PC-3 (cell line): ENCODE measurements around the gene ARHGAP6. TPM values are rescaled to one million over a fixed set of nuclear protein-coding genes. Genes with fewer than 3 reads are reported as not detected.

ENCODE experiments used
- ATAC-seq: fragments of 200-7000 bp; cut with Tn5 transposase; 2 replicates; pipeline ENCODE4 v1.9.1; 2020; ENCODE audit warnings: mild to moderate bottlenecking, moderate library complexity
- BruUV-seq: library from RNA; stranded (reverse); fragments of 400-500 nt; replicated peaks from 2 replicates; lab custom pipeline; 2021; lab: Mats Ljungman, UMichigan
- CTCF ChIA-PET: fragments of 300-600 bp; sonication (Branson Sonifier 250); formaldehyde crosslinking; loops from one replicate; lab custom pipeline; 2022; ENCODE audit warnings: antibody characterized with exemption; lab: Charles Lee
- POLR2A ChIA-PET: fragments of 300-600 bp; sonication (Branson Sonifier 250); formaldehyde crosslinking; loops from one replicate; lab custom pipeline; 2022; ENCODE audit warnings: antibody characterized with exemption; ENCODE audit not compliant: unreplicated experiment; lab: Charles Lee
- DNase-seq: peaks from one replicate; pipeline ENCODE4 v3.0.0-alpha.2; 2015
- H2AFZ ChIP-seq: fragments of 300-600 bp; sonication (generic); 2 replicates; pipeline ENCODE4 v1.6.0; 2016; ENCODE audit warnings: antibody characterized with exemption, low read length
- H3F3A ChIP-seq: fragments of 300-600 bp; sonication (generic); one replicate; pipeline ENCODE4 v1.6.0; 2017; ENCODE audit warnings: antibody characterized with exemption, low read length, control low read depth, mild to moderate bottlenecking; ENCODE audit not compliant: unreplicated experiment
- H3K27ac ChIP-seq: fragments of 300-600 bp; sonication (generic); 2 replicates; pipeline ENCODE4 v1.5.1; 2016; ENCODE audit warnings: mild to moderate bottlenecking, low read length
- H3K27me3 ChIP-seq: fragments of 300-600 bp; sonication (generic); 2 replicates; pipeline ENCODE4 v1.6.1; 2016; ENCODE audit warnings: low read length, mixed read lengths
- H3K36me3 ChIP-seq: fragments of 300-600 bp; sonication (generic); 2 replicates; pipeline ENCODE4 v1.6.1; 2016; ENCODE audit warnings: low read depth, mixed run types, low read length, mixed read lengths
- H3K4me1 ChIP-seq: fragments of 300-600 bp; sonication (generic); 2 replicates; pipeline ENCODE4 v1.5.1; 2016; ENCODE audit warnings: low read length; ENCODE audit not compliant: insufficient read depth
- H3K4me2 ChIP-seq: fragments of 300-600 bp; sonication (generic); 2 replicates; pipeline ENCODE4 v1.6.0; 2016; ENCODE audit warnings: low read length
- H3K4me3 ChIP-seq: fragments of 300-600 bp; sonication (generic); 2 replicates; pipeline ENCODE4 v1.5.1; 2016; ENCODE audit warnings: mild to moderate bottlenecking, low read length, mixed read lengths
- H3K79me2 ChIP-seq: fragments of 300-600 bp; sonication (generic); 2 replicates; pipeline ENCODE4 v1.6.1; 2017; ENCODE audit warnings: low read length, mixed read lengths
- H3K9ac ChIP-seq: fragments of 300-600 bp; sonication (generic); 2 replicates; pipeline ENCODE4 v1.6.0; 2016; ENCODE audit warnings: mild to moderate bottlenecking, low read length
- H3K9me2 ChIP-seq: fragments of 300-600 bp; sonication (generic); replicated peaks from 2 replicates; pipeline ENCODE4 v1.6.1; 2016; ENCODE audit warnings: mixed run types, low read length, mixed read lengths
- H3K9me3 ChIP-seq: fragments of 300-600 bp; sonication (generic); 2 replicates; pipeline ENCODE4 v1.6.1; 2016; ENCODE audit warnings: low read length, mixed read lengths
- H4K20me1 ChIP-seq: fragments of 300-600 bp; sonication (generic); 2 replicates; pipeline ENCODE4 v1.6.1; 2016; ENCODE audit warnings: low read length, mixed read lengths
- EZH2 ChIP-seq: fragments of 300-600 bp; sonication (generic); IDR thresholded peaks from one replicate; pipeline ENCODE4 v1.6.1; 2017; ENCODE audit warnings: antibody characterized with exemption, mild to moderate bottlenecking, low read length; ENCODE audit not compliant: unreplicated experiment
- EZH2phosphoT487 ChIP-seq: fragments of 300-600 bp; sonication (generic); IDR thresholded peaks from 2 replicates; pipeline ENCODE4 v1.6.1; 2018; ENCODE audit warnings: mild to moderate bottlenecking, antibody characterized with exemption, low read length, borderline replicate concordance
- intact Hi-C: fragments of 100-400 bp; cut with micrococcal nuclease; formaldehyde crosslinking; loops from 2 replicates; pipeline ENCODE4 v1.9.0; 2023
- total RNA-seq: library from RNA; depleted of rRNA; stranded (reverse); fragments of >200 nt; gene quantifications from 2 replicates; pipeline ENCODE4 v1.2.3, GENCODE V29; 2014
- TF ChIP-seq, protein P1 (sequence below): fragments of 300-600 bp; sonication (generic); conservative IDR thresholded peaks from 2 replicates; pipeline ENCODE4 v1.5.1; 2017; ENCODE audit warnings: antibody characterized with exemption, low read depth, mild to moderate bottlenecking, low read length

The ARHGAP6 gene
- total RNA-seq, 1 experiment from 2014 or later: 2.8 TPM

DNA sequence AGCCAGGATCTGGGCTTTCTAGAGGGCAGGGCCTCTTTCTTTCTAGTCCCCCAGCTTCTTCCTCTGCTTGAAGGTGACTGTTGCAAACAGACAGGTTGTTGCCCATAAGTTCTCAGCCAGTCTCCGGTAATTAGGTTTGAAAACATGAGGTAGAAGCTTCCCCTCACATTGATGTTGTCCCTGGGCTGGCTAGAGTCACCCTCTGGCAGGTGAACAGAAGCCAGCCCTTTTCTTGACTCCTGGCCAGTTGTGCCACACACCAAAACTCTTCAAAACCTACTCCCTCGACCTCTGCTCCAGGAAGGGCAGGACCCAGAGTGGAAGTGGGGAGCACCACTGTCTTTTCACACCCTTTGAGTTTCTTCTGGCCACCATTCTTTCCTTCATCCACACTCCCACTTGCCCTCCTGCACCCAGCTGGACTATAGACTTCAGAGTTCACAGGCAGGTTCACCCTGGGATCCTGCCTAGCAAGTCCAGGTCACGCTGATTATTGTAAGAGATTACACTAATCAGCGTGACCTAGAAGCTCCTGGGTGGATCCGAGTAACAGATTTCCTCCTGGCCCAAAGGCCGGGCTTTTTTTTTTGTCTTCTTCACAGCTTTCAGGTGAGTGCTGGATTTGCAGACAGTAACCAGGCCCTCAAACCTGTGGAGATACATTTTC lies 37.4 kb upstream of the ARHGAP6 start:
- Histone ChIP-seq H3K4me2 (no peak overlapping the region), H3K36me3 (no peaks in the 10 kb centered on the region), H3K9ac (no peak overlapping the region), H3K4me3 (no peak overlapping the region), H3K27ac (no peak overlapping the region), H3F3A (no peaks in the 10 kb centered on the region), H3K79me2 (no peaks in the 10 kb centered on the region), H3K9me2 (no peaks in the 10 kb centered on the region), H2AFZ (no peak overlapping the region), H4K20me1 (no peaks in the 10 kb centered on the region), H3K4me1 (no peaks in the 10 kb centered on the region), H3K27me3 (no peaks in the 10 kb centered on the region), H3K9me3 (no peaks in the 10 kb centered on the region)
- intact Hi-C loops: no loop called here
- POLR2A ChIA-PET: no interaction called here
- CTCF ChIA-PET: no interaction called here
- no TSS peak for BruUV-seq
- no peak for ATAC-seq
- TF ChIP-seq EZH2phosphoT487 (no peak), EZH2 (no peak)
- TF ChIP-seq, protein P1, sequence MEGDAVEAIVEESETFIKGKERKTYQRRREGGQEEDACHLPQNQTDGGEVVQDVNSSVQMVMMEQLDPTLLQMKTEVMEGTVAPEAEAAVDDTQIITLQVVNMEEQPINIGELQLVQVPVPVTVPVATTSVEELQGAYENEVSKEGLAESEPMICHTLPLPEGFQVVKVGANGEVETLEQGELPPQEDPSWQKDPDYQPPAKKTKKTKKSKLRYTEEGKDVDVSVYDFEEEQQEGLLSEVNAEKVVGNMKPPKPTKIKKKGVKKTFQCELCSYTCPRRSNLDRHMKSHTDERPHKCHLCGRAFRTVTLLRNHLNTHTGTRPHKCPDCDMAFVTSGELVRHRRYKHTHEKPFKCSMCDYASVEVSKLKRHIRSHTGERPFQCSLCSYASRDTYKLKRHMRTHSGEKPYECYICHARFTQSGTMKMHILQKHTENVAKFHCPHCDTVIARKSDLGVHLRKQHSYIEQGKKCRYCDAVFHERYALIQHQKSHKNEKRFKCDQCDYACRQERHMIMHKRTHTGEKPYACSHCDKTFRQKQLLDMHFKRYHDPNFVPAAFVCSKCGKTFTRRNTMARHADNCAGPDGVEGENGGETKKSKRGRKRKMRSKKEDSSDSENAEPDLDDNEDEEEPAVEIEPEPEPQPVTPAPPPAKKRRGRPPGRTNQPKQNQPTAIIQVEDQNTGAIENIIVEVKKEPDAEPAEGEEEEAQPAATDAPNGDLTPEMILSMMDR: no peak
- no peak for DNase-seq

GRCh38 chrX:11702420-11702819 lies 36.7 kb upstream of the ARHGAP6 start:
- Histone ChIP-seq H3K27ac (no peak overlapping the region), H4K20me1 (no peaks in the 10 kb centered on the region), H2AFZ (no peak overlapping the region), H3K4me3 (no peak overlapping the region), H3K27me3 (no peaks in the 10 kb centered on the region), H3K36me3 (no peaks in the 10 kb centered on the region), H3K79me2 (no peaks in the 10 kb centered on the region), H3K4me2 (no peak overlapping the region), H3K4me1 (no peaks in the 10 kb centered on the region), H3F3A (no peaks in the 10 kb centered on the region), H3K9me2 (no peaks in the 10 kb centered on the region), H3K9ac (no peak overlapping the region), H3K9me3 (no peaks in the 10 kb centered on the region)
- CTCF ChIA-PET: no interaction called here
- no TSS peak for BruUV-seq
- DNase-seq (no peak), ATAC-seq (no peak)
- TF ChIP-seq, protein P1: no peak
- TF ChIP-seq EZH2phosphoT487 (no peak), EZH2 (no peak)
- intact Hi-C loops: no loop called here
- POLR2A ChIA-PET: no interaction called here

GRCh38 chrX:11698702-11699101 lies 33.0 kb upstream of the ARHGAP6 start:
- H3K4me3 ChIP-seq: no peak overlapping the region
- H3K79me2 ChIP-seq: no peaks in the 10 kb centered on the region
- no peaks in the 10 kb centered on the region for H3K4me1 ChIP-seq
- no peaks in the 10 kb centered on the region for H3K36me3 ChIP-seq
- intact Hi-C loops: no loop called here
- H3K27me3 ChIP-seq: no peaks in the 10 kb centered on the region
- H3K9me3 ChIP-seq: no peaks in the 10 kb centered on the region
- DNase-seq: no peak
- H3K4me2 ChIP-seq: no peak overlapping the region
- CTCF ChIA-PET: no interaction called here
- no peak overlapping the region for H2AFZ ChIP-seq
- no peak overlapping the region for H3K27ac ChIP-seq
- TF ChIP-seq EZH2 (no peak), EZH2phosphoT487 (no peak)
- TF ChIP-seq, protein P1: no peak
- no TSS peak for BruUV-seq
- POLR2A ChIA-PET: no interaction called here
- no peaks in the 10 kb centered on the region for H3K9me2 ChIP-seq
- no peak overlapping the region for H3K9ac ChIP-seq
- no peaks in the 10 kb centered on the region for H4K20me1 ChIP-seq
- no peak for ATAC-seq
- no peaks in the 10 kb centered on the region for H3F3A ChIP-seq
